Stimulated activated CD4-positive, alpha-beta T cell treated with anti-CD3 and anti-CD28 coated beads, TNF-alpha, amount 100 ng/mL, for 4 hours (primary cell): ENCODE data around the gene IL1R2.

ENCODE experiments used
- DNase-seq, 3 experiments: peaks; one replicate each; pipeline ENCODE4 v3.0.0-alpha.2; 2020; ENCODE audit warnings: low read depth in 3 of 3

The IL1R2 gene

GRCh38 chr2:102043560-102043959 lies 51.8 kb downstream of the IL1R2 start:
- DNase-seq: no peak

- no peak for DNase-seq
These were observed 52.6 kb downstream of the IL1R2 start for GRCh38 chr2:102044235-102044896.

GRCh38 chr2:102044967-102045489 lies 53.3 kb downstream of the IL1R2 start:
- no peak for DNase-seq

GRCh38 chr2:102045697-102046096 lies 53.9 kb downstream of the IL1R2 start:
- no peak for DNase-seq

- DNase-seq: no peak
These were observed 54.6 kb downstream of the IL1R2 start for GRCh38 chr2:102046135-102046986.

GRCh38 chr2:102048465-102048864 lies 56.7 kb downstream of the IL1R2 start:
- no peak for DNase-seq

- no peak for DNase-seq
These were observed 58.1 kb downstream of the IL1R2 start for GRCh38 chr2:102049756-102050443.

GRCh38 chr2:102050854-102051391 lies 59.2 kb downstream of the IL1R2 start:
- DNase-seq: no peak

GRCh38 chr2:102051692-102052277 lies 60.0 kb downstream of the IL1R2 start:
- DNase-seq: no peak

GRCh38 chr2:102052365-102052764 lies 60.6 kb downstream of the IL1R2 start:
- DNase-seq: no peak

GRCh38 chr2:102053096-102053495 lies 61.3 kb downstream of the IL1R2 start:
- no peak for DNase-seq

GRCh38 chr2:102055346-102055990 lies 63.7 kb downstream of the IL1R2 start:
- DNase-seq: no peak

- DNase-seq: no peak
These were observed 64.4 kb downstream of the IL1R2 start for GRCh38 chr2:102056079-102056581.

- DNase-seq: no peak
These were observed 65.9 kb downstream of the IL1R2 start for GRCh38 chr2:102057502-102058292.

GRCh38 chr2:102058293-102058833 lies 66.6 kb downstream of the IL1R2 start:
- no peak for DNase-seq

- no peak for DNase-seq
These were observed 67.4 kb downstream of the IL1R2 start for GRCh38 chr2:102059151-102059550.

- DNase-seq: no peak
These were observed 68.3 kb downstream of the IL1R2 start for GRCh38 chr2:102060047-102060446.

GRCh38 chr2:102060792-102061191 lies 69.0 kb downstream of the IL1R2 start:
- DNase-seq: no peak

- no peak for DNase-seq
These were observed 69.5 kb downstream of the IL1R2 start for GRCh38 chr2:102061286-102061699.
